Fibroblast of lung (primary cell): ENCODE results near the gene FBRSL1. TPM values are rescaled to one million over a fixed set of nuclear protein-coding genes. Genes with fewer than 3 reads are reported as not detected.

Experiments
- DNase-seq, 2 donors: peaks; one replicate each; pipeline versions ENCODE4 v3.0.0 to v3.0.0-alpha.2; 2010; ENCODE audit warnings: low read depth in 2 of 2
- H2AFZ ChIP-seq: 2 replicates; pipeline ENCODE4 v1.5.1; 2012; ENCODE audit warnings: low read length, control low read depth, inconsistent platforms
- H3K27ac ChIP-seq: 2 replicates; pipeline ENCODE4 v1.5.1; 2011; ENCODE audit warnings: low read length, control low read depth; ENCODE audit not compliant: insufficient read depth
- H3K27me3 ChIP-seq: 2 replicates; pipeline ENCODE4 v1.5.1; 2011; ENCODE audit warnings: mild to moderate bottlenecking, low read length; ENCODE audit not compliant: control insufficient read depth, insufficient read depth
- H3K36me3 ChIP-seq: 2 replicates; pipeline ENCODE4 v1.5.1; 2011; ENCODE audit warnings: low read length; ENCODE audit not compliant: control insufficient read depth, insufficient read depth
- H3K4me1 ChIP-seq: 2 replicates; pipeline ENCODE4 v1.5.1; 2011; ENCODE audit warnings: low read length; ENCODE audit not compliant: control insufficient read depth, insufficient read depth; ENCODE audit errors: extremely low read depth
- H3K4me2 ChIP-seq: 2 replicates; pipeline ENCODE4 v1.5.1; 2011; ENCODE audit warnings: low read length, control low read depth; ENCODE audit not compliant: insufficient read depth; ENCODE audit errors: extremely low read depth
- H3K4me3 ChIP-seq, 4 experiments: fragments of 200-600 bp in 1 of 4; sonication (generic) in 1 of 4; replicated peaks in 1 of 4; 2 replicates each; pipeline ENCODE4 v1.5.1; 2011 to 2016; ENCODE audit warnings: low read length in 4 of 4, low read depth in 3 of 4, mild to moderate bottlenecking in 3 of 4, control low read depth in 2 of 4, inconsistent platforms in 1 of 4, mixed read lengths in 1 of 4; ENCODE audit not compliant: insufficient read depth in 1 of 4; ENCODE audit errors: control extremely low read depth in 1 of 4
- H3K79me2 ChIP-seq: 2 replicates; pipeline ENCODE4 v1.5.1; 2012; ENCODE audit warnings: mild to moderate bottlenecking, low read length, inconsistent platforms; ENCODE audit not compliant: control insufficient read depth, insufficient read depth
- H3K9ac ChIP-seq: 2 replicates; pipeline ENCODE4 v1.5.1; 2011; ENCODE audit warnings: mild to moderate bottlenecking, low read length, control low read depth; ENCODE audit not compliant: insufficient read depth
- H3K9me3 ChIP-seq: 2 replicates; pipeline ENCODE4 v1.5.1; 2012; ENCODE audit warnings: low read depth, low read length; ENCODE audit not compliant: control insufficient read depth, insufficient read depth
- H4K20me1 ChIP-seq: 2 replicates; pipeline ENCODE4 v1.5.1; 2011; ENCODE audit warnings: low read length; ENCODE audit not compliant: control insufficient read depth, insufficient read depth; ENCODE audit errors: extremely low read depth
- EZH2 ChIP-seq: IDR thresholded peaks from 2 replicates; pipeline ENCODE4 v1.5.1; 2012; ENCODE audit warnings: low read length, control low read depth, mild to moderate bottlenecking; ENCODE audit errors: missing control alignments
- polyA plus RNA-seq, 2 donors: library from polyadenylated mRNA; depleted of rRNA in 1 of 2; stranded (reverse) in 1 of 2; unstranded in 1 of 2; fragments of >200 nt; gene quantifications; 2 replicates each; pipeline ENCODE4 v1.2.1, GENCODE V29; 2011 to 2012; ENCODE audit warnings: missing spikeins in 1 of 2
- total RNA-seq: library from RNA; depleted of rRNA; stranded (reverse); fragments of >200 nt; gene quantifications from 2 replicates; pipeline ENCODE4 v1.2.1, GENCODE V29; 2014
- TF ChIP-seq, protein P1 (sequence below), 2 donors: IDR thresholded peaks in 1 of 2; conservative IDR thresholded peaks in 1 of 2; 1 replicate in 1 of 2; 2 replicates in 1 of 2; pipeline ENCODE4 v1.5.1; 2011 to 2012; ENCODE audit warnings: low read length in 2 of 2, control low read depth in 1 of 2, inconsistent platforms in 1 of 2, low read depth in 1 of 2, mild to moderate bottlenecking in 1 of 2

FBRSL1 gene
- total and polyA plus RNA-seq, 2 donors (not counting 1 experiment from before 2014, with no cell fraction given): 1.4 to 1.8 TPM

DNA sequence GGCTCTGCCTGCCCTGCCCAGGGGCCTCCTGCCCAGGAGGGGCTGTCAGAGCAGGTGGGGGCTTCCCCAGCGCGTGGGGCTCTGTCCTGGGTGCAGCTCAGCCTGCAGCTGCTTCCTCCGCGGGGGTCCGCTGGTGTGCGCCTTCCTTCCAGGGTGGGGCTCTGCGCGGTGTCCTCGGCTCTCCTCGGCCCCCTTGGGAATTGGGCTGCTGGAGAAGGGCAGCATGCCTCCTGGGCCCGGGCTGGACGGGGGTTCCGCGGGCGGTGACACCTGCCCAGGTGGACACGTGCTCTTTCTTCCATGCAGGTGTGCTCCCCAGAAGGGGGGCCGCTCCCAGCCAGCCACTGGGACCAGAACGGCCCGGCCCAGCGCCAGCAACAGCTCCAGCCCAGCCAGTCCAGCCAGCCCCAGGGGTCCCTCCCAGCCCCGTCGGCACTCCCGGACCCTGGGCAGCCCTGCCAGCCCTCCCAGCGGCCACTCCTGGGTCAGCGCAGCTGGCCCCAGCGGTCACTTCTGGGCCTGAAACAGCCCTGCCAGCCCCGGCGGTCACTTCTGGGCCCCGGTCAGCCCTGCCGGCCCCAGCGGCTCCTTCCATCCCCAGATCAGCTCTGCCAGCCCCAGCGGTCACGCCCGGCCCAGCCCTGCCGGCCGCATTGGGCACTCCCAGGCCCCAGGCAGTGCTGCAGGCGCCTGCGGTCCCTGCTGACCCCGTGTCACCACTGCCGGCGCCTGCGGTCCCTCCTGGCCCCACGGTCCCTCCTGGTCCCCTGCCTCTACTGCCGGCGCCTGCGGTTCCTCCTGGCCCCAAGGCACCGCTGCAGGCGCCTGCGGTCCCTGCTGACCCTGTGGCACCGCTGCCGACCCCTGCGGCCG lies 19.1 kb downstream of the FBRSL1 start:
- H4K20me1 ChIP-seq: no peaks in the 10 kb centered on the region
- no peak overlapping the region for H3K4me2 ChIP-seq
- H3K4me3 ChIP-seq: no peak overlapping the region
- H3K36me3 ChIP-seq: peaks cover 2% of the 10 kb centered on the region
- DNase-seq: no peak
- H3K27ac ChIP-seq: no peak overlapping the region
- H3K4me1 ChIP-seq: peaks cover 3% of the 10 kb centered on the region
- TF ChIP-seq, protein P1, sequence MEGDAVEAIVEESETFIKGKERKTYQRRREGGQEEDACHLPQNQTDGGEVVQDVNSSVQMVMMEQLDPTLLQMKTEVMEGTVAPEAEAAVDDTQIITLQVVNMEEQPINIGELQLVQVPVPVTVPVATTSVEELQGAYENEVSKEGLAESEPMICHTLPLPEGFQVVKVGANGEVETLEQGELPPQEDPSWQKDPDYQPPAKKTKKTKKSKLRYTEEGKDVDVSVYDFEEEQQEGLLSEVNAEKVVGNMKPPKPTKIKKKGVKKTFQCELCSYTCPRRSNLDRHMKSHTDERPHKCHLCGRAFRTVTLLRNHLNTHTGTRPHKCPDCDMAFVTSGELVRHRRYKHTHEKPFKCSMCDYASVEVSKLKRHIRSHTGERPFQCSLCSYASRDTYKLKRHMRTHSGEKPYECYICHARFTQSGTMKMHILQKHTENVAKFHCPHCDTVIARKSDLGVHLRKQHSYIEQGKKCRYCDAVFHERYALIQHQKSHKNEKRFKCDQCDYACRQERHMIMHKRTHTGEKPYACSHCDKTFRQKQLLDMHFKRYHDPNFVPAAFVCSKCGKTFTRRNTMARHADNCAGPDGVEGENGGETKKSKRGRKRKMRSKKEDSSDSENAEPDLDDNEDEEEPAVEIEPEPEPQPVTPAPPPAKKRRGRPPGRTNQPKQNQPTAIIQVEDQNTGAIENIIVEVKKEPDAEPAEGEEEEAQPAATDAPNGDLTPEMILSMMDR (conservative IDR thresholded peaks at IDR 0.05 in 1 of 2, IDR thresholded peaks at IDR 0.05 in 1 of 2; ENCODE audit: low read depth in 1 of 2, low read length in 2 of 2): no peak
- no peak overlapping the region for H2AFZ ChIP-seq
- no peaks in the 10 kb centered on the region for H3K9me3 ChIP-seq
- H3K79me2 ChIP-seq: peaks cover 5% of the 10 kb centered on the region
- H3K27me3 ChIP-seq: no peaks in the 10 kb centered on the region
- H3K9ac ChIP-seq: no peak overlapping the region

DNA sequence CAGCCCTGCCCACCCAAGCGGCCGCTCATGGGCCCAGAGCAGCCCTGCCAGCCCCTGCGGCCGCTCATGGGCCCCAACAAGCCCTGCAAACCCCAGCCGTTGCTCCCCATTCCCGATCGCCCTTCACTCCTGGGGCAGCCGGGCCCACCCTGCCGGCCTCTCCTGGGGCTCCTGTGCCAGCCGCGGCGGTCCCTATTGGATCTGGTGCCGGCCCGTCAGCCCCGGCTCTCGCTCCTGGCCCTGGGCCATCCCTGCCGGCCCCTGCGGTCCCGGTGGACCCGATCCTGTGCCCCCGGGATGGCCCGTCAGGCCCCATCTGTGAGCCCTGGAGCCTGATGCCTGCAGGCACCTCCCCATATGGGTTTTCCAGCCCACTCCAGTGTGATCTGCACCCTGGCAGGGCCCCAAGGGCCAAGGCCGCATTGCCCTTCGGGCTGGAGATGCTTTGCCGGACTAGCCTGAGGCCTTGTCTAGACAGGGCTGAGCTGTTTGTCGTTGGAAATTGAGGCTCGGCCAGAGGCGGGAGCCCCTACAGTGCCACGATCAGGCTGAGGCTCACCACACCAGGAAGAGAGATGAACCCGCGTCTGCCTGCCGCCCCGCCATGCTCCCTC lies 20.3 kb downstream of the FBRSL1 start:
- no peaks in the 10 kb centered on the region for H4K20me1 ChIP-seq

More for the DNA sequence above, 20.3 kb downstream of the FBRSL1 start:
- no peak overlapping the region for H3K4me2 ChIP-seq
- H2AFZ ChIP-seq: no peak overlapping the region
- TF ChIP-seq EZH2: no peak
- TF ChIP-seq, protein P1 (conservative IDR thresholded peaks at IDR 0.05 in 1 of 2, IDR thresholded peaks at IDR 0.05 in 1 of 2; ENCODE audit: low read depth in 1 of 2, low read length in 2 of 2): no peak
- DNase-seq: no peak
- peaks cover 3% of the 10 kb centered on the region for H3K79me2 ChIP-seq
- H3K36me3 ChIP-seq: peaks cover 2% of the 10 kb centered on the region
- no peak overlapping the region for H3K4me3 ChIP-seq
- H3K9me3 ChIP-seq: no peaks in the 10 kb centered on the region
- no peak overlapping the region for H3K9ac ChIP-seq
- H3K27ac ChIP-seq: no peak overlapping the region
- H3K27me3 ChIP-seq: no peaks in the 10 kb centered on the region
- H3K4me1 ChIP-seq: peaks cover 3% of the 10 kb centered on the region
